Aorta (tissue), 5 donors: ENCODE results near the gene IL19. TPM values are rescaled to one million over a fixed set of nuclear protein-coding genes. Genes with fewer than 3 reads are reported as not detected.
A peak's percentile ranks its signal among the peaks of the same experiment; 100 is the strongest.

Experiments used
- ATAC-seq: fragments of 200-7000 bp; cut with Tn5 transposase; one replicate; pipeline ENCODE4 v1.9.1; 2022; ENCODE audit warnings: moderate library complexity; ENCODE audit not compliant: low FRiP score
- DNase-seq, 2 donors: peaks; one replicate each; pipeline ENCODE4 v3.0.0-alpha.2; 2020
- H3K27ac ChIP-seq, 2 donors: one replicate each; pipeline ENCODE4 v1.5.1; 2013; ENCODE audit warnings: low read length in 2 of 2, mild to moderate bottlenecking in 2 of 2, moderate library complexity in 2 of 2, control low read depth in 1 of 2, inconsistent platforms in 1 of 2, low read depth in 1 of 2
- H3K27me3 ChIP-seq, 2 donors: one replicate each; pipeline ENCODE4 v1.6.1; 2013; ENCODE audit warnings: control low read depth in 1 of 2, low read length in 1 of 2, mild to moderate bottlenecking in 1 of 2, moderate library complexity in 1 of 2; ENCODE audit not compliant: insufficient read depth in 2 of 2, control insufficient read depth in 1 of 2
- H3K36me3 ChIP-seq, 2 donors: one replicate each; pipeline ENCODE4 v1.6.1; 2013; ENCODE audit warnings: control low read depth in 1 of 2, low read length in 1 of 2, mild to moderate bottlenecking in 1 of 2; ENCODE audit not compliant: insufficient read depth in 2 of 2, control insufficient read depth in 1 of 2
- H3K4me1 ChIP-seq, 2 donors: one replicate each; pipeline ENCODE4 v1.6.1; 2013; ENCODE audit warnings: low read length in 2 of 2, control low read depth in 1 of 2, mild to moderate bottlenecking in 1 of 2, moderate library complexity in 1 of 2; ENCODE audit not compliant: insufficient read depth in 2 of 2, control insufficient read depth in 1 of 2
- H3K4me3 ChIP-seq, 2 donors: one replicate each; pipeline ENCODE4 v1.5.1; 2013; ENCODE audit warnings: low read length in 2 of 2, control low read depth in 1 of 2, mild to moderate bottlenecking in 1 of 2
- H3K9me3 ChIP-seq: one replicate; pipeline ENCODE4 v1.6.1; 2013; ENCODE audit warnings: mild to moderate bottlenecking, low read length; ENCODE audit not compliant: control insufficient read depth
- WGBS, 2 donors: extraction: QIAGEN DNeasy Blood & Tissue Kit; methylation state at CpG; one replicate each; pipeline ENCODE4 v1.1.7; 2013; 5-methylcytosine and 5-hydroxymethylcytosine counted together
- intact Hi-C, 2 donors: fragments of 100-400 bp; cut with DNase I; formaldehyde crosslinking; loops; one replicate each; pipeline versions ENCODE4 v1.14.2 to v1.15.0; 2022
- polyA plus RNA-seq, 2 donors: library from polyadenylated mRNA; stranded (reverse); fragments of 200-250 nt; gene quantifications; one replicate each; pipeline ENCODE4 v1.2.3, GENCODE V29; 2013
- total RNA-seq, 2 donors: library from RNA; stranded (reverse); fragmentation: NEBNext Ultra II Directional; extraction: Animal tissue kit (Norgen Biotek cat#: 25700); gene quantifications; one replicate each; pipeline ENCODE4 v1.2.1, GENCODE V29; 2021
- donor health status: healthy with polysubstance abuse.
- donor health status: Bipolar disorder and iron deficiency.
- donor health status: DM: no; HTN: no; CAD: no.
- donor health status: DM: no; HTN: no; CAD: no.
- donor health status: DM: yes; HTN: yes; CAD: no.

The IL19 gene
- total and polyA plus RNA-seq, 4 donors = not detected

GRCh38 chr1:206728697-206728987 lies 41.9 kb upstream of the IL19 start:
- H3K27ac ChIP-seq = no peak overlapping the region
- H3K9me3 ChIP-seq = no peaks in the 10 kb centered on the region
- 76 to 85% methylated on average over 7 to 9 of the region's 9 CpGs for WGBS, 2 donors
- H3K36me3 ChIP-seq = peaks cover 6 to 18% of the 10 kb centered on the region in 2 donors
- no peaks in the 10 kb centered on the region for H3K27me3 ChIP-seq
- no peak overlapping the region for H3K4me3 ChIP-seq
- ATAC-seq (no peak), DNase-seq (no peak)
- intact Hi-C loops = loop anchor here in 1 of 2 donors (5.0 kb wide), 1 partner anchor 184 kb away; no protein-coding TSS in a partner anchor
- H3K4me1 ChIP-seq = peaks cover under 1 to 2% of the 10 kb centered on the region in 2 donors

GRCh38 chr1:206729050-206729449 lies 41.5 kb upstream of the IL19 start:
- no peak for DNase-seq
- intact Hi-C loops = loop anchor here in 1 of 2 donors (5.0 kb wide), 1 partner anchor 183 kb away; no protein-coding TSS in a partner anchor
- no peak overlapping the region for H3K4me3 ChIP-seq
- 83 to 95% methylated on average over 6 of the region's 6 CpGs for whole genome bisulfite sequencing, 2 donors
- H3K27ac ChIP-seq = no peak overlapping the region
- H3K27me3 ChIP-seq = no peaks in the 10 kb centered on the region
- peaks cover 0 to 2% of the 10 kb centered on the region in 2 donors for H3K4me1 ChIP-seq
- H3K9me3 ChIP-seq = no peaks in the 10 kb centered on the region
- ATAC-seq = no peak
- H3K36me3 ChIP-seq = peaks cover 6 to 18% of the 10 kb centered on the region in 2 donors

GRCh38 chr1:206729507-206729906 lies 41.1 kb upstream of the IL19 start:
- Histone ChIP-seq H3K27me3 (no peaks in the 10 kb centered on the region), H3K27ac (no peak overlapping the region), H3K4me1 (peaks cover 0 to 2% of the 10 kb centered on the region in 2 donors), H3K9me3 (no peaks in the 10 kb centered on the region), H3K36me3 (peaks cover 6 to 18% of the 10 kb centered on the region in 2 donors), H3K4me3 (no peak overlapping the region)
- intact Hi-C loops = loop anchor here in 1 of 2 donors (5.0 kb wide), 1 partner anchor 183 kb away; no protein-coding TSS in a partner anchor
- no peak for ATAC-seq
- no peak for DNase-seq
- WGBS, 2 donors = 91% methylated on average over 3 of the region's 3 CpGs

- Histone ChIP-seq H3K36me3 (peaks cover 6 to 18% of the 10 kb centered on the region in 2 donors), H3K27me3 (no peaks in the 10 kb centered on the region), H3K9me3 (no peaks in the 10 kb centered on the region), H3K4me1 (no peaks in the 10 kb centered on the region), H3K4me3 (no peak overlapping the region), H3K27ac (no peak overlapping the region)
- WGBS, 2 donors = 85 to 89% methylated on average over 11 of the region's 11 CpGs
- no peak for DNase-seq
- no peak for ATAC-seq
- intact Hi-C loops = loop anchor here in 1 of 2 donors (10.0 kb wide), 1 partner anchor 172 kb away; no protein-coding TSS in a partner anchor
Measured at GRCh38 chr1:206732508-206732907, 38.1 kb upstream of the IL19 start.

GRCh38 chr1:206732992-206733391 lies 37.6 kb upstream of the IL19 start:
- Histone ChIP-seq H3K36me3 (peaks cover 6 to 18% of the 10 kb centered on the region in 2 donors), H3K4me1 (no peaks in the 10 kb centered on the region), H3K27ac (no peak overlapping the region), H3K9me3 (no peaks in the 10 kb centered on the region), H3K27me3 (no peaks in the 10 kb centered on the region), H3K4me3 (no peak overlapping the region)
- whole genome bisulfite sequencing, 2 donors = 89 to 92% methylated on average over 11 of the region's 11 CpGs
- DNase-seq = no peak
- ATAC-seq = no peak
- intact Hi-C loops = loop anchor here in 1 of 2 donors (10.0 kb wide), 1 partner anchor 172 kb away; no protein-coding TSS in a partner anchor

GRCh38 chr1:206734499-206735142 lies 36.0 kb upstream of the IL19 start:
- peak; percentile 60 to 83 for DNase-seq
- intact Hi-C loops = loop anchor here in 1 of 2 donors (5.0 to 10.0 kb wide), 2 partner anchors 102 to 170 kb away; no protein-coding TSS in a partner anchor
- ATAC-seq = peak; percentile 60
- H3K9me3 ChIP-seq = no peaks in the 10 kb centered on the region
- no peaks in the 10 kb centered on the region for H3K4me1 ChIP-seq
- H3K27ac ChIP-seq = no peak overlapping the region
- peaks cover 1 to 15% of the 10 kb centered on the region in 2 donors for H3K36me3 ChIP-seq
- no peaks in the 10 kb centered on the region for H3K27me3 ChIP-seq
- H3K4me3 ChIP-seq = no peak overlapping the region
- 74 to 75% methylated on average over 9 of the region's 9 CpGs for WGBS, 2 donors

GRCh38 chr1:206735553-206736031 lies 35.0 kb upstream of the IL19 start:
- no peak for ATAC-seq
- intact Hi-C loops = loop anchor here in 1 of 2 donors (5.0 to 10.0 kb wide), 2 partner anchors 103 to 169 kb away; no protein-coding TSS in a partner anchor
- peaks cover 0 to 14% of the 10 kb centered on the region in 2 donors for H3K36me3 ChIP-seq
- no peak overlapping the region for H3K4me3 ChIP-seq
- no peaks in the 10 kb centered on the region for H3K9me3 ChIP-seq
- WGBS, 2 donors = 53 to 60% methylated on average over 5 of the region's 5 CpGs
- peak in 1 of 2 donors; percentile 67 for DNase-seq
- no peaks in the 10 kb centered on the region for H3K4me1 ChIP-seq
- no peaks in the 10 kb centered on the region for H3K27me3 ChIP-seq
- no peak overlapping the region for H3K27ac ChIP-seq

GRCh38 chr1:206736878-206737728 lies 33.5 kb upstream of the IL19 start:
- Histone ChIP-seq H3K27ac (no peak overlapping the region), H3K27me3 (no peaks in the 10 kb centered on the region)

More at GRCh38 chr1:206736878-206737728, 33.5 kb upstream of the IL19 start:
- DNase-seq (no peak), ATAC-seq (no peak)
- H3K4me3 ChIP-seq = no peak overlapping the region
- peaks cover 0 to 6% of the 10 kb centered on the region in 2 donors for H3K36me3 ChIP-seq
- no peaks in the 10 kb centered on the region for H3K4me1 ChIP-seq
- H3K9me3 ChIP-seq = no peaks in the 10 kb centered on the region
- intact Hi-C loops = loop anchor here in 1 of 2 donors (5.0 to 10.0 kb wide), 2 partner anchors 105 to 168 kb away; no protein-coding TSS in a partner anchor
- 85 to 87% methylated on average over 14 of the region's 14 CpGs for WGBS, 2 donors
